ENCODE measurements around the gene PANX3.

- no peak for TF ChIP-seq CTCF (IDR thresholded peaks at IDR 0.05 in 2 of 3, conservative IDR thresholded peaks at IDR 0.05 in 1 of 3; ENCODE audit: control insufficient read depth in 2 of 3, extremely low read depth in 1 of 3, insufficient read depth in 1 of 3, low read depth in 3 of 3, low read length in 3 of 3)
- TF ChIP-seq POLR2AphosphoS5 (IDR thresholded peaks at IDR 0.05; ENCODE audit: low read length) = no peak
- no peak for TF ChIP-seq SREBF1 (IDR thresholded peaks at IDR 0.05; ENCODE audit: low read length)
- no peak for TF ChIP-seq MLLT1 (IDR thresholded peaks at IDR 0.05)
- TF ChIP-seq ZNF592 (IDR thresholded peaks at IDR 0.05) = no peak
- TF ChIP-seq, protein P1, sequence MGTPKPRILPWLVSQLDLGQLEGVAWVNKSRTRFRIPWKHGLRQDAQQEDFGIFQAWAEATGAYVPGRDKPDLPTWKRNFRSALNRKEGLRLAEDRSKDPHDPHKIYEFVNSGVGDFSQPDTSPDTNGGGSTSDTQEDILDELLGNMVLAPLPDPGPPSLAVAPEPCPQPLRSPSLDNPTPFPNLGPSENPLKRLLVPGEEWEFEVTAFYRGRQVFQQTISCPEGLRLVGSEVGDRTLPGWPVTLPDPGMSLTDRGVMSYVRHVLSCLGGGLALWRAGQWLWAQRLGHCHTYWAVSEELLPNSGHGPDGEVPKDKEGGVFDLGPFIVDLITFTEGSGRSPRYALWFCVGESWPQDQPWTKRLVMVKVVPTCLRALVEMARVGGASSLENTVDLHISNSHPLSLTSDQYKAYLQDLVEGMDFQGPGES (IDR thresholded peaks at IDR 0.05) = no peak
- no peak for TF ChIP-seq DPF2 (IDR thresholded peaks at IDR 0.05)
- TF ChIP-seq SMAD1 (IDR thresholded peaks at IDR 0.05; ENCODE audit: low read depth, partially characterized antibody) = no peak
- no peak for TF ChIP-seq ZBTB33 (IDR thresholded peaks at IDR 0.05)
- TF ChIP-seq BRCA1 (IDR thresholded peaks at IDR 0.05; ENCODE audit: low read depth, low read length) = no peak
- no peak for TF ChIP-seq RELB (IDR thresholded peaks at IDR 0.05; ENCODE audit: low read depth)
- no peak for TF ChIP-seq NFYB (IDR thresholded peaks at IDR 0.05; ENCODE audit: insufficient read depth, low read depth, low read length)
These were observed 56.4 kb downstream of the PANX3 start for GRCh38 chr11:124667601-124668000.

Measured in GM12878 (cell line).